GM18498 (cell line): Measurements from ENCODE around the gene EML6.
"Not testable (repeated sequence)": the region's sequence is repeated elsewhere in the genome, so short reads cannot be mapped to it uniquely, and the experiment has no call there.

Experiments used
- ATAC-seq: cut with Tn5 transposase; IDR thresholded peaks from one replicate; pipeline ENCODE4 v1.9.1; 2021; ENCODE audit warnings: mild to moderate bottlenecking, moderate library complexity; ENCODE audit not compliant: unreplicated experiment

The EML6 gene

DNA sequence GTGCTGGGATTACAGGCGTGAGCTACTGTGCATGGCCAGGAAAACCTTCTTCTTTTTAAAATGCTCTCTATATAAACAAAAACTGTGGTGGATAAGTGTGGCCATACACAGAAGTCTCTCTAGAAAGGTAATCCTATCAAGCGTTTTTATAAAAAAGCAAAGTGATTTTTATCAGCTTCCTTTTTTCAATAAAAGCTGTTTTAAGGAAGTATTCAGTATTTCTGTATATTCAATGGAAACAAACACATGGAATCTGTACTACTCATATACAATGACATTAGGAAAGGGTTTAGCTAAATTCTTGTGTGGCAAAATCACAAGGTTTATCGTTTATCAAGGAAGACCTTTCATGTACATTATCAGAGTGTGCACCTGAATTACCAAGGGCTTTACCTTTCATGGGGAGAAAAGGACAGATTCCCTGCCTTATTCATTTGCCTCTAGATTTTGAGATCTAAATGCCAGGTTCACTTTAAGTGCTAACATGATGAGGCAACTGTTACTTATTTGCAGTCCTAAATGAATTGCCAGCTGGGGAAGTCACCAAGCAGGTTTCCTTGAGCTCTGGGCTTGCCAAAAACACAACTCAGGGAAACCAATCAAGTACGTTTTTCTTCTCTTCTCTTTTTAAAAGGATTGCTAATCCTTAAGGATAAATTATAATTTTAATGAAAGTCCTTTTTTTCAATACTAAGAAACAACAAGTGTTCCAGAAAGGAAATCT, 256.0 kb downstream of the EML6 start:
- ATAC-seq, result no peak

DNA sequence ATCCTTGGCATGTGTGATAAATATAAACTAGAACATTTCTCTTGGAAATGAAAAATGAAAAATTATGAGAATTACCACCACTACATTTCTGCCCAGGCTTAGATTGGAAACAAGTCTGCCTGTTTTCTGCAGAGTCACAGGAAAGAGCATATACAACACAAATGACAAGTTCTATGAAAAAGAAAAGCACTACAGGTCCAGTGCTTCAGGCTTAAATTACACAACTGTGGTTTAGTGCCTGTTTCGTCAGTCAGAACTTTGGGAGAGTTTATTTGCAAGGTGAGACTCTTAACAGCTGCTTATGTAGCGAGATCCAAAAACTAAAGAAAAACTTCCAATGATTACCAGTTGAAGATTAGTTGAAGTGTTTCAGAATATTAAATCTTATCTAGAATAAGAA, 257.9 kb downstream of the EML6 start:
- no peak for ATAC-seq

DNA sequence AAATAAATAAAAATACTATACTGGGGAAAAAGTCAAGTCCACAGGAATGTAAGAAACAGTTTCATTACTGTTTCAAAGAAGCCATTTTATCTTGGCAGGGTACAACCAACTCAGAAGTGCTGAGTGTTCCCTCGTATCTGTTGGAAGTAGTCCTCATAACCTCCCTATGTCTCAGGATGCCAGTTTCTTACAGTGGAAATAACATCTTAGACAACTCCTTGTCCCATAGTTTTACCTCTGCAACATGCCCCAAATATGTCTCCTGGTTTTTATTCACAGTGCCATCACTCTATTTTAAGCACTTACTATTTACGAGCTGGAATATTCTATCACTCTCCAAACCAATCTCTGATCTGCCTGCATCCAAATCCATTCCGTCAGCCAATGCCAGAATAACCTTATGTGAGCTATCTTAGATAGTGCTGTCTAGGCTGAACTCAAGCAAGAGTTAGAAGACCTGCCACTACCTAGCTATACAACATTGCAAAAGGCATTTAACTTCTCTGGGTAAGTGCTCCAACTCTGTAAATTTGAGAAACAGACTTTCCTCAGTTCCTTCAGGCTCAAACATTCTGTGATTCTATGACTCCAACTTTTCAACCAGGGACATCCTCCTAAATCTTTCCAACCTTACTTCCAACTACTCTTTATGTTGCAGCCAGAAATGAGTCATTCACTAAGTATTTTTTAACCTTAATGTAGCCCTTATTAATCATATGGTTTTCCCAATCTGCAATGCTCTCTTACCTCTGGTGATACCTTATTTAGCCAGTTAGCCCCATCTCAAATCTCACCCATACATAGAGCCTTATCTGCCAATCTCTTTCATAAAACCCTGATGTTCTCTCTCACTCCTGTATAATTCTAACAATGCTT, 260.1 kb downstream of the EML6 start:
- ATAC-seq, result no peak

DNA sequence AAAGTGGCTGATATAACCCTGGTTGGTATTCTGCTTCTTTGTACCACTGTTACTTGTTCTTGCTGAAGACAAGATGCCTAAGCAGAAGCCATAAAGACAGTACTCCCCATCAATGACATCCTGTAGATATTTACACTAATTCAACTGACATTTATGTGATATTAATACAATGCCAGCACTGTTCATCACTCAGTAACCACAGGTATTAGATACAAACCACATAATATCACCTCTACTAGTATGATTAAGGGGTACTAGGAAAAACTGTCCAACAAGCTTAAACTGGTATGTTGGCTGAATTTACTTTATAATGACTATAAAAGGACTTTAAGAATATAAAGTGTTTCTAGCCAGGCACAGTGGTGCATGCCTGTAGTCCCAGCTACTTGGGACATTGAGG, 261.0 kb downstream of the EML6 start:
- ATAC-seq, result no peak

- ATAC-seq, result no peak
These were observed 262.8 kb downstream of the EML6 start for GRCh38 chr2:54986264-54986663.

DNA sequence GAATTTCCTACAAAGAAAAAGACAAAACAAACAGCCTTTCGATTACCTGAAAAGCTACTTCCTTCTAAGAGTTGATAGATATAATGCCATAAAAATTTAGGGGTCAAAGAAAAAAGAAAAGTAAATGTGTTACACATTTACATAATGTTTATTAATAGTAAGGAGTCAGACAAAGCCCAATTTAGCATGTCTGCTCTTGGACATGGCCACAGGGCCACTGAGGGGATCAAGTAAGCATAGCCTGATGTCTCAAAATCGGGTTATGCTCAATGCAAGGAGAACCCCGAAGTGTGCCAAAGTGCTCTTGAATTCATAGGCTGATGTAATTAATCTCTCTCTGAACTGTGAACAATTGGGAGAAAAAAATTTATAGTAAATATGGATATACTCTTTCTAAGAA, 265.1 kb downstream of the EML6 start:
- no peak for ATAC-seq

GRCh38 chr2:54990694-54991093, 267.2 kb downstream of the EML6 start:
- not testable (repeated sequence) for ATAC-seq

- ATAC-seq, result no peak
These were observed 272.1 kb downstream of the EML6 start for GRCh38 chr2:54995553-54995952.

DNA sequence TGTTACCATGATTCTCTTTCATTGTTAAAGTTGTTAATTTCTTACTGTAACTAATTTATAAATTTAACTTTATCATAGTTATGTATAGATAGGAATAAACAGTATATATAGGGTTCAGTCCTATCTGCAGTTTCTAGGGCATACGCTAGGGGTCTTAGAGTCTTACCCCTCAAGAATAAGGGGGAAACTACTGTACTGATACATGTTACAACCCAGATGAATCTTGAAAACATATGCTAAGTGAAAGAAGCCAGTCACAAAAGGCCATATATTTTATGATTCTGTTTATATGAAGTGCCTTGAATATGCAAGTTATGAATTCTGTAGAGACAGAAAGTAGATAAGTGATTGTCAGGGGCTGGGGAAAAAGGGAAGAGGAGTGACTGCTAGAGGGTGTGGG, 274.4 kb downstream of the EML6 start:
- no peak for ATAC-seq

GRCh38 chr2:54999182-54999581, 275.7 kb downstream of the EML6 start:
- ATAC-seq, result no peak

DNA sequence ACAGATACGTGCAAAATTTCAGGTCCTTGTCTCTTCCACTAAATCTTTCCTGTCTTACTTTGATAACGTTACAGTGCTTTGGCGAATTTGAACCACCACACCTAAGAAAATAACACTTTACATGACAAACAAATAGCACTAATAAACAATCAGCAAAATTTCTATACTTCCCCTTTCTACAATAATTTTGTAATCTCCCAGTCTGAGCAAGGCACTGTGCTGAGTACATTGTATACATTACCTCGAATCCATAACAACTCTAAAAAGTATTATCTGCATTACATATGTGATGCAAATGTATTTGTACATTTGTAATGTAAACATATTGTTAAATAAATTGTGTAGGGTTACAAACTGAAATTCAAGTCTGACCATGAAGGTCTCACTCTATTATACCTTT, 276.9 kb downstream of the EML6 start:
- no peak for ATAC-seq

GRCh38 chr2:55001716-55002115, 278.3 kb downstream of the EML6 start:
- ATAC-seq, result no peak

GRCh38 chr2:55003706-55004639, 280.5 kb downstream of the EML6 start:
- no peak for ATAC-seq

GRCh38 chr2:55006306-55006705, 282.8 kb downstream of the EML6 start:
- ATAC-seq, result no peak

DNA sequence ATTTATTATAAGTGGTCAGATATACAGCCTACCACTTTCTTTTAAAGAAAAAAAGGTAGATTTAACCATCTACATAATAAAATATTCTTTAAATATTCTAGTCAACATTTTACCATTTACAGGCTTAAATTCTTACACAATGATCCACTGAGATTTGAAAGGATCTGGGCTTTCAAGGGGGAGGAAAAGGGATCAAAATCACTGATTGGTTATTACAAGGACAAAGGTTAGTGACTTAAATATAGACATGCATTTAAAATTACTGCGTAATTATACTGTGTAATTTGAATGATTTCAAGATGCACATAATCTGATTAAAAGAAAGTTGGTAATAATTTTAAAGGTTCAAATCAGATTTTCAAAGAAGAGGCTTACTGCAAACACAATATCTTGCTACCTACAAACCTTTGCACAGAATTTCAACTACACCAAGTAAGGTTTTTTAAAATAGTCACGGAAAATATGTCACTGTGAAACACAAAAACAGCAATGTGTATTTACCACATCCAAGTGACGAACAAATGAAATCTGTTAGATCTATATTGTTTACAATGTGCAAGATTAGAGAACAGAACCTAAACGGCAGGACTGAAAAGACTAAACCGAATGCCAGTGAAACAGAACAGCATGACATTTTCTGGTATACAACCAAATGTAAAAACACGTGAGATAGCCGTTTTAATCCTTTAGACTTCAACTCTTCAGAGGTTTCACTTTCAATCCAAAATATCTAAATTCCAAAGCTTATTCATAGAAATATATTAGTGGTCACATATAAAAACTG, 286.0 kb downstream of the EML6 start:
- peak; percentile 25 for ATAC-seq

- ATAC-seq, result peak; percentile 95
These were observed 286.7 kb downstream of the EML6 start for GRCh38 chr2:55010149-55010591.

DNA sequence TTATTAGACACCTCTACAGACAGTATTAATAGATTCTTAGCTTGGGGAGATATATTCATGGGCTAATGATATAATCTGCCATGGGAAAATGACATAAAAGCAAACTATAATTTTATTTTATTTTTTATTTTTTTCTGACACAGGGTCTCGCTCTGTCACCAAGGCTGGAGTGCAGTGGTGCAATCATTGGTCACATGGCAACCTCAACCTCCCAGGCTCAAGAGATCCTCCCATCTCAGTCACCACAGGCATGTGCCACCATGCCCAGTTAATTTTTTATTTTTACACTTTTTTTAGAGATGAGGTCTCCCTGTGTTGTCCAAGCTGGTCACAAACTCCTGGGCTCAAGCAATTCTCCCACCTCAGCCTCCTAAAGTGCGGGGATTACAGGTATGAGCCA, 287.5 kb downstream of the EML6 start:
- ATAC-seq, result no peak

DNA sequence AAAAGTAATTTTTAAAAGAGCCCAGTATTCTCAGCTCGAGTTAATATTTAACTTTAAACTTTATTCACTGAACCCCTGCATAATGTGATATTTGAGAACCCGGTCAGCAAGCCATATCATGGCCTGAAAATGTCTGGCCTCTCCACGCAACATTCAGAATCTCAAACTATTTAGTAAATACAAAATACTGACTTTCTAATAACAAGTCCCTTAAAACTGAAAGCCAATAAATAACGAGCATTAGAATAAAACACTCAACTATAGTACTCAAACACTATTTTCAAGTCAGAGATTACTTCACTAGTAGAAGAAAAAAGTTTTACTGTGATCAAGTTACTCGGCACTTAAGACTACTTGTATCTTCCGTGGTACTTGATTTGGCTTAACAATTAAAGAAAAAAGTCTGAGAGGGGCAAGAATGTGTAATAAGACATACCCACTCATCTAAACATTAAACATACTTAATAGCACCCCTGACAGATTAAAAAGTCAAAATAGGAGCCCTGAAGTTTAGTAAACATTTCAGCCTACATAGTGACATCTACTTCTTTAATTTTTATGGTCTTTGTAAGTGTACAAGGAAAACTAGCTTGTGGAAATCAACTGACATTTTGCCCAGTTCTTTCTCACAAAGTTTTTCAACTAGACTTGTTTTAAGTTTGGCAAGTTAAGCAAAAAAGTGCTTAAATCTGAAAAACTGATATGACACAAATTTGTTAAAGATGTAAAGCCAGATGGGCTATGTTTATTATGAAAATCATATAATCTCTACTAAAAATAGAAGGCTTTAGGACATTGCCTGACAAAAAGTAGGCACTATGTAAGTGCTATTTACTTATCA, 288.6 kb downstream of the EML6 start:
- ATAC-seq, result no peak

DNA sequence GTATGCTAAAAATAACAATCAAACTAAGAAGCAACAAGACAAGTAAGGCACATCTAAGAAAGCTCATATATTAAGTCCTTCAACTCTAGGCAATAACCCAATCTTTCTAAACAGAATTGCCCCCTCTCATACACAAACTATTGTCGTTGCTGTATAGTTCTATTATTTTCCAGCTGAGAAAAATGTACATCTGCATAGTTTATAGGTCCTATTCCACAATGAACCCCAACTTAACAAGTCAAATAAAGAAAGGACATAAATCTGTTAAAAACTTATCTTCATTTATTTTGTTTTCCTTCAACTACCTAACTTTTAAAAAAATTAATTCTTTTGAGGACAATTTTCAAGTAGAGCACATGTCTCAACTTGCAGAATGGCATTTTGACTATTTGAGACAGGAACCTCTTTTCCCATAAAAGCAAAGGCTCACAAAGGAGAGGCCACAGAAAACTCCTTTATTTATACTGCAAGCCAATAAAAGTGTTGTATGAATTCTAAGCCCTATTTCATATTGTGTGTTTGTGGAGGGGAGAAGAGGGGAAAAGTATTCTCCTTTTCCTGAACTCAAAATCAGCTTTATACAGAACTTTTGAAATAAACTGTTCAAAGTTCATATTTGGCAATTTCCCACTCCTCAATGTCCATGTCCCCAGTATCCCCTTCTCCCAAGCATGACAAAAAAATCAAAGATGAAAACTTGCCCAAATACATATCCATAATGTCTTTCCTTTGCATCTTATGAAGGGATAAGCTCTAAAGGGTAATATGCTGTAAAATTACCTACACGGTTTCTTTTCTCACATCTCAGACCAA, 289.4 kb downstream of the EML6 start:
- no peak for ATAC-seq
